Heart right ventricle (tissue), 16 donors: ENCODE measurements around the gene MUC5B. TPM values are rescaled to one million over a fixed set of nuclear protein-coding genes. Genes with fewer than 3 reads are reported as not detected.

Experiments
- ATAC-seq, 8 donors: fragments of 200-7000 bp; cut with Tn5 transposase; one replicate each; pipeline ENCODE4 v1.9.1; 2020; ENCODE audit warnings: mild to moderate bottlenecking in 8 of 8, moderate library complexity in 8 of 8, moderate number of reproducible peaks in 1 of 8
- DNase-seq, 2 donors: peaks; one replicate each; pipeline ENCODE4 v3.0.0-alpha.2; 2020
- H3K27ac ChIP-seq, 10 donors: fragments of 200-600 bp; sonication (generic) in 2 of 10; one replicate each; pipeline versions ENCODE4 v1.5.0 to v1.8.0; 2020 to 2022; ENCODE audit warnings: mild to moderate bottlenecking in 3 of 10
- H3K27me3 ChIP-seq, 7 donors: fragments of 200-600 bp; one replicate each; pipeline ENCODE4 v1.8.0; 2021 to 2022; ENCODE audit warnings: mild to moderate bottlenecking in 2 of 7
- H3K36me3 ChIP-seq, 9 donors: fragments of 200-600 bp; sonication (generic) in 1 of 9; one replicate each; pipeline versions ENCODE4 v1.5.0 to v1.8.0; 2020 to 2022; ENCODE audit warnings: mild to moderate bottlenecking in 2 of 9
- H3K4me1 ChIP-seq, 9 donors: fragments of 200-600 bp; sonication (generic) in 1 of 9; one replicate each; pipeline versions ENCODE4 v1.5.0 to v1.8.0; 2020 to 2022; ENCODE audit warnings: mild to moderate bottlenecking in 4 of 9
- H3K4me3 ChIP-seq, 10 donors: fragments of 200-600 bp; sonication (generic) in 2 of 10; one replicate each; pipeline versions ENCODE4 v1.5.0 to v1.8.0; 2020 to 2022; ENCODE audit warnings: mild to moderate bottlenecking in 7 of 10, moderate library complexity in 2 of 10
- H3K9me3 ChIP-seq, 11 donors: fragments of 200-600 bp in 10 of 11; sonication (generic) in 2 of 11; one replicate each; pipeline versions ENCODE4 v1.5.0 to v1.8.0; 2013 to 2022; ENCODE audit warnings: mild to moderate bottlenecking in 2 of 11, control low read depth in 1 of 11, moderate library complexity in 1 of 11
- WGBS, 2 donors: extraction: QIAGEN DNeasy Blood & Tissue Kit; methylation state at CpG; one replicate each; pipeline ENCODE4 v1.1.7; 2013; ENCODE audit warnings: inconsistent platforms in 1 of 2; 5-methylcytosine and 5-hydroxymethylcytosine counted together
- intact Hi-C, 10 donors: fragments of 100-400 bp; cut with DNase I; formaldehyde crosslinking; loops; one replicate each; pipeline versions ENCODE4 v1.11.1 to v1.14.2; 2022
- polyA plus RNA-seq, 2 donors: library from polyadenylated mRNA; stranded (reverse); fragments of 200-250 nt; gene quantifications; one replicate each; pipeline ENCODE4 v1.2.3, GENCODE V29; 2013
- total RNA-seq, 10 donors: library from RNA; stranded (reverse); fragmentation: NEBNext Ultra II Directional in 3 of 10; extraction: Animal tissue kit (Norgen Biotek cat#: 25700) in 3 of 10; gene quantifications; one replicate each; pipeline versions ENCODE4 v1.2.1 to v1.2.4, GENCODE V29; 2021 to 2023
- TF ChIP-seq, protein P1 (sequence below), 9 donors: fragments of 200-600 bp; sonication (generic) in 2 of 9; IDR thresholded peaks; one replicate each; pipeline versions ENCODE4 v1.5.0 to v1.8.0; 2021 to 2022; ENCODE audit warnings: antibody characterized with exemption in 9 of 9, mild to moderate bottlenecking in 5 of 9, moderate library complexity in 1 of 9
- donor health status: Arrhythmogenic right ventricular cardiomyopathy.
- donor health status: ischemic (EF 13 %, LVEDD 7.1; RV severe dilation, severe dysfunction).
- donor health status: healthy with polysubstance abuse.
- donor health status: DM: no; HTN: yes; CAD: no.
- donor health status: DM: no; HTN: no; CAD: no.
- donor health status: ischemic (EF 25% LVEDD 6.9; RV normal size, moderate dysfunction).
- donor health status: ischemic (EF 25% LVEDD 5.7; RV mildly dilated, moderate dysfunction).
- donor health status: healthy.
- donor health status: DM: yes; HTN: yes; CAD: no.
- donor health status: Ischemic cardiomyopathy.
- donor health status: ischemic (EF 35%, LVEDD 5.7; RV mildly dilated, moderate dysfunction).
- donor health status: nonischemic (EF 11% LVEDD 7.7; RV severe dilation, severe dysfunction).
- donor health status: DM: yes; HTN: yes; CAD: no.
- donor health status: PGD.
- donor health status: ischemic (EF 29% LVEDD 5.4; RV normal size, mild dysfunction).
- donor health status: nonischemic (EF 23%, LVEDD 6.1; RV moderate dilation, normal function).

MUC5B gene
- total and polyA plus RNA-seq, 12 donors, result not detected

DNA sequence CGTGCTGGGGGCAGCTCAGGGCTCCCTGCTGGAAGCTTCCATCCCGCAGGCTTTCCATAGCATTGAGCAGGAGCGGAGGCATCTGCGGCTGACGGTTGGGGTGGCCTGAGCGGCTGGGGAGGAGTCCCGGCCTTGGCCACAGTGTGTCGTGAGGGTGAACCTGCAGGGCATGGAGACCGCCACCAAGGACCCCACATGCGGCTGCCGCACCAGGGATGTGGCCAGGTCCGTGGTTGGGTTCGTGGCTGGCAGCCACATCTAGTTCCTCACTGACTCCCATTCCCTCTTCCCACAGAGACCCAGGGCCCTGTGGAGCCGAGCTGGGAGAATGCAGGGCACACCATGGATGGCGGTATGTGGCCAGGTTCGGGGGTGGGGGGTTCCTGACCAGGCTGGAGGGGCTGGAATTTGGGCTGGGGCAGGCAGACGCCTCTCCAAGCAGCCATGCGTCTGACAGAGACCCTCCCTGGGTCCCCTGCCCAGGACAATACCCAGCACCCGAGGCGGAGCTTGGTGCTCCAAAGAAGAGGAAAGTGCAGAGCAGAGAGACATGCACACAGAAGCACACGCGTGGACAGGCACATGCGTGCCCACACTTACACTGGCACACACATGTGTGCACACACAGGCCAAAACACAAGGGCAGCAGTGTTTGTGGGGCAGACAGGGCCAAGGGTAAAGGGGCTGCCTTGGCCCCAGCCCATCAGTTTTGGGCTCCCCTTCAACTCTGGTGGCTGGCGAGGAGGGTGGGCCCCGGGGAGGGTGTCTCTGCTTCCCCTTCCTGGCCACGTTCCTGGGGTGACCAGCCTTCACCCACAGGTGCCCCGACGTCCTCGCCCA, 2.7 kb downstream of the MUC5B start:
- DNase-seq (peak in 1 of 2 donors; percentile 5), ATAC-seq (no peak)
- Histone ChIP-seq H3K4me1 (no peaks in the 10 kb centered on the region), H3K9me3 (no peaks in the 10 kb centered on the region), H3K4me3 (no peak overlapping the region), H3K27ac (no peak overlapping the region), H3K36me3 (no peaks in the 10 kb centered on the region), H3K27me3 (peaks cover 9 to 96% (median 82%) of the 10 kb centered on the region in 7 donors)
- TF ChIP-seq, protein P1, sequence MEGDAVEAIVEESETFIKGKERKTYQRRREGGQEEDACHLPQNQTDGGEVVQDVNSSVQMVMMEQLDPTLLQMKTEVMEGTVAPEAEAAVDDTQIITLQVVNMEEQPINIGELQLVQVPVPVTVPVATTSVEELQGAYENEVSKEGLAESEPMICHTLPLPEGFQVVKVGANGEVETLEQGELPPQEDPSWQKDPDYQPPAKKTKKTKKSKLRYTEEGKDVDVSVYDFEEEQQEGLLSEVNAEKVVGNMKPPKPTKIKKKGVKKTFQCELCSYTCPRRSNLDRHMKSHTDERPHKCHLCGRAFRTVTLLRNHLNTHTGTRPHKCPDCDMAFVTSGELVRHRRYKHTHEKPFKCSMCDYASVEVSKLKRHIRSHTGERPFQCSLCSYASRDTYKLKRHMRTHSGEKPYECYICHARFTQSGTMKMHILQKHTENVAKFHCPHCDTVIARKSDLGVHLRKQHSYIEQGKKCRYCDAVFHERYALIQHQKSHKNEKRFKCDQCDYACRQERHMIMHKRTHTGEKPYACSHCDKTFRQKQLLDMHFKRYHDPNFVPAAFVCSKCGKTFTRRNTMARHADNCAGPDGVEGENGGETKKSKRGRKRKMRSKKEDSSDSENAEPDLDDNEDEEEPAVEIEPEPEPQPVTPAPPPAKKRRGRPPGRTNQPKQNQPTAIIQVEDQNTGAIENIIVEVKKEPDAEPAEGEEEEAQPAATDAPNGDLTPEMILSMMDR (IDR thresholded peaks at IDR 0.05), result no peak
- intact Hi-C loops, result no loop called here
- WGBS, 2 donors, result 80 to 82% methylated on average over 28 to 29 of the region's 29 CpGs

DNA sequence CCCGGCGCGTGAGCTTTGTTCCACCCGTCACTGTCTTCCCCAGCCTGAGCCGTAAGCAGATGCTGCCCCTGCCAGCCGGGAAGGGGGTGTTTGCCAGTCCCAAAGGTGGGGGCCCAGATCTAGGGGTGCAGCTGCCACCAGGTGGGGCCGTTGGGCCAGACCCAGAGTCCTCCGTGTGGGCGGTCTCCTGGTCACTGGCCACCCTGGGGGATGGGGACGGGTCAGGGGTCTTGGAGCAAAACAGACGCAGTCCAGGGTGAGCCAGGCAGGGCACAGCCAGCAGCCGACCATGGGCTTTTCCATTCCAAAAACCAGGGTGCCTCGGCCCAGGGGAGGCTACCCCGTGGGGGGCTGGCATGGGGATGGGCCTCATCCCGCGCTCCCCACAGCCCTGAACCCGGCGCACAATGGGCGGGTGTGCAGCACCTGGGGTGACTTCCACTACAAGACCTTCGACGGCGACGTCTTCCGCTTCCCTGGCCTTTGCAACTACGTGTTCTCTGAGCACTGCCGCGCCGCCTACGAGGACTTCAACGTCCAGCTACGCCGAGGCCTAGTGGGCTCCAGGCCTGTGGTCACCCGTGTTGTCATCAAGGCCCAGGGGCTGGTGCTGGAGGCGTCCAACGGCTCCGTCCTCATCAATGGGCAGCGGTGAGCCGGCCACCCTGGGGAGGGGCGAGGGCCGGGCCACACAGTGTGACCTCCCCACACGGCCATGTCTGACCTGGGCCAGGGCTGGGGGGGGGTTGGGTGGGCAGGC, 3.5 kb downstream of the MUC5B start:
- WGBS, 2 donors, result 78 to 79% methylated on average over 41 of the region's 41 CpGs
- no peaks in the 10 kb centered on the region for H3K4me1 ChIP-seq
- DNase-seq, result peak in 1 of 2 donors; percentile 9
- ATAC-seq, result peak in 1 of 8 donors; percentile 12
- H3K9me3 ChIP-seq, result no peaks in the 10 kb centered on the region
- no peak overlapping the region for H3K27ac ChIP-seq
- H3K4me3 ChIP-seq, result no peak overlapping the region
- peaks cover 9 to 94% (median 79%) of the 10 kb centered on the region in 7 donors for H3K27me3 ChIP-seq
- TF ChIP-seq, protein P1 (IDR thresholded peaks at IDR 0.05), result peak in 1 of 9 donors; percentile 18
- H3K36me3 ChIP-seq, result no peaks in the 10 kb centered on the region
- intact Hi-C loops, result no loop called here

DNA sequence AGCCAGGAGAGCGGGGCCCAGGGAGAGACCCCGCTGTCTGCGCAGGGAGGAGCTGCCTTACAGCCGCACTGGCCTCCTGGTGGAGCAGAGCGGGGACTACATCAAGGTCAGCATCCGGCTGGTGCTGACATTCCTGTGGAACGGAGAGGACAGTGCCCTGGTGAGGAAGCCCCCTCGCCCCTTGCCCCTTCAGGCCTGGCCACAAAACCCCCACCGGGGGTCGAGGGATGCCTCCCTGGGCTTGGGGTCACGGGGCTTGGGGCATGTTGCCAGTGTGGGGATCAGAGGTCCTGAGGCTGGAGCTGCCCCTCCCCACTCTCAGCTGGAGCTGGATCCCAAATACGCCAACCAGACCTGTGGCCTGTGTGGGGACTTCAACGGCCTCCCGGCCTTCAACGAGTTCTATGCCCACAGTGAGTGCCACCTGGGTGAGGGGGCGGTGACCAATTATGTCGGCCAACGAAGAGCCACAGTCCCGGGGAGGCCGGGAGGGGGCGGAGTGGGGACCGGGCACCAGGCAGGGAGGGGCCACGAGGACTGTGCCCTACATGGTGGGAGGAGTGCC, 4.2 kb downstream of the MUC5B start:
- intact Hi-C loops, result no loop called here
- peak in 1 of 2 donors; percentile 4 for DNase-seq
- TF ChIP-seq, protein P1 (IDR thresholded peaks at IDR 0.05), result no peak
- no peak for ATAC-seq
- Histone ChIP-seq H3K27ac (no peak overlapping the region), H3K36me3 (no peaks in the 10 kb centered on the region), H3K27me3 (peaks cover 9 to 92% (median 73%) of the 10 kb centered on the region in 7 donors), H3K9me3 (no peaks in the 10 kb centered on the region), H3K4me3 (no peak overlapping the region), H3K4me1 (no peaks in the 10 kb centered on the region)
- WGBS, 2 donors, result 57 to 62% methylated on average over 23 of the region's 23 CpGs

DNA sequence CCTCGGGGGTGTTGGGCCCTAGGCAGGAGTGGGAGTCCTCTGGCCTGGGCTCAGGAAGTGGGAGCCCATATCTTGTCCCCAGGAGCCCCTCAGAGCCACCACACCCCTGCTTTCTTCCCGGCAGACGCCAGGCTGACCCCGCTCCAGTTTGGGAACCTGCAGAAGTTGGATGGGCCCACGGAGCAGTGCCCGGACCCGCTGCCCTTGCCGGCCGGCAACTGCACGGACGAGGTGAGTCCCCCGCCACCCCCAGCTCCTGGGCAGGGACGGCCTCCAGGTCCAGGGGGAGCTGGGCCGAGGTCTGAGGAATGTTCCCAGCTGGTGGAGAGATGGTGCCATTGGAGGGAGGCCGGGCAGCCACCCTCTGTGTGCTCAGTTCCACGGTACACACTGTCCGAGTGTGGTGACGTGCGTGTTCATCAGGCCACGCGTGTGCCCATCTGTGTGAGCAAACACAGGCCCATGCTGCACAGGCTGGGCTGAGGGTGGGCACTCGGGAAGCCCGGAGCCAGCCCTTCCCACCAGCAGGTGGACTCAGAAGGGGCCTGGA, 4.8 kb downstream of the MUC5B start:
- intact Hi-C loops, result no loop called here
- H3K27ac ChIP-seq, result no peak overlapping the region
- TF ChIP-seq, protein P1 (IDR thresholded peaks at IDR 0.05), result no peak
- peaks cover 9 to 89% (median 67%) of the 10 kb centered on the region in 7 donors for H3K27me3 ChIP-seq
- peak in 1 of 2 donors; percentile 8 for DNase-seq
- H3K9me3 ChIP-seq, result no peaks in the 10 kb centered on the region
- WGBS, 2 donors, result 80 to 86% methylated on average over 23 of the region's 23 CpGs
- H3K4me1 ChIP-seq, result no peaks in the 10 kb centered on the region
- no peak for ATAC-seq
- H3K4me3 ChIP-seq, result no peak overlapping the region
- no peaks in the 10 kb centered on the region for H3K36me3 ChIP-seq
